GM12872 (cell line): ENCODE measurements around the gene COG4.

ENCODE experiments used
- TF ChIP-seq, protein P1 (sequence below): IDR thresholded peaks from 3 replicates; pipeline ENCODE4 v1.5.1; 2011; ENCODE audit warnings: low read depth, mild to moderate bottlenecking, low read length, moderate library complexity; ENCODE audit not compliant: insufficient read depth

Gene COG4

GRCh38 chr16:70523076-70523742 is at the start of gene COG4:
Gene COG4, minus strand, starts transcription at chr16:70523554. Its CDS starts 11 bp downstream, at chr16:70523543.
- TF ChIP-seq, protein P1, sequence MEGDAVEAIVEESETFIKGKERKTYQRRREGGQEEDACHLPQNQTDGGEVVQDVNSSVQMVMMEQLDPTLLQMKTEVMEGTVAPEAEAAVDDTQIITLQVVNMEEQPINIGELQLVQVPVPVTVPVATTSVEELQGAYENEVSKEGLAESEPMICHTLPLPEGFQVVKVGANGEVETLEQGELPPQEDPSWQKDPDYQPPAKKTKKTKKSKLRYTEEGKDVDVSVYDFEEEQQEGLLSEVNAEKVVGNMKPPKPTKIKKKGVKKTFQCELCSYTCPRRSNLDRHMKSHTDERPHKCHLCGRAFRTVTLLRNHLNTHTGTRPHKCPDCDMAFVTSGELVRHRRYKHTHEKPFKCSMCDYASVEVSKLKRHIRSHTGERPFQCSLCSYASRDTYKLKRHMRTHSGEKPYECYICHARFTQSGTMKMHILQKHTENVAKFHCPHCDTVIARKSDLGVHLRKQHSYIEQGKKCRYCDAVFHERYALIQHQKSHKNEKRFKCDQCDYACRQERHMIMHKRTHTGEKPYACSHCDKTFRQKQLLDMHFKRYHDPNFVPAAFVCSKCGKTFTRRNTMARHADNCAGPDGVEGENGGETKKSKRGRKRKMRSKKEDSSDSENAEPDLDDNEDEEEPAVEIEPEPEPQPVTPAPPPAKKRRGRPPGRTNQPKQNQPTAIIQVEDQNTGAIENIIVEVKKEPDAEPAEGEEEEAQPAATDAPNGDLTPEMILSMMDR: no peak

GRCh38 chr16:70572926-70573270 is 49.5 kb upstream of the COG4 start:
- TF ChIP-seq, protein P1: no peak

DNA sequence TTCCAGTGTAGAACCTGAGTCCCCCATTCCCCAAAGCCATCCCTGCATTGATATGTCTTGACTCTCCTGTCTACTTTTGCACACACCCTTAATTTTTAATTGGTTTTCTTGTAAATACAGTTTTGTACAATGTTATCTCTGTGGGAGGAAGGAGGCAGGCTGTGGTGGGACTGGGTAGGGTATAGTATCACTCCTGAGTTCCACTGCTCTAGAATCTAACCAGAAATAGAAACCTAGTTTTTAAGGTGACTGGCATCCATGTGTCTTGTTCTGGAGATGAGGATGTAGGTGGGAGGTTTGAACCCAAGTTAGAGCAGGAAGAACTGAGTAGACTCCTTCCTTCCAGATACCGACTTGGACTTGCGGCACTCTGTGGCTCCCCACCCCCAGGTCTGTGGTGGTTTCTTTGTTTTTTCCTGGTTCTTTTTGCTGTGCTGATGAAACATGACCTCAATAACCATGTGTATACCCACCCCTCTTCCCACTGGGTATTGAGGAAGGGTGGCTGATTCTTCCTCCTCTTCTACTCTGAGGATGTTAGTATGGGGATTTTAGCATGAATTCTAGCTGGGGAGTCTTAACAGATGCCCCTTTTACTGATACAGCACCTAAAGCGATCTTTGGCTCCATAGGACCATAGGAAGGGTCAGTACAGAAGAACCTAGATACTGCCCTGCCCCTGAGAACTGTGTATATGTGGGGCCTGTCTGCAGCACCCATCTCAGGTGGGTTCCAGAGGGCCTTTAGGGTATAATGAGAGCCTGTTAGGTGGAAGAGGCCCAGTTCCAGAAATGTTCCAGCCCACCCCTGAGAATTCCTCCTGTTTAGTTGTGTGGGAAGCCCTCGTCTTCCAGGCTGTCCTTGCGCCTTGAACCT is 48.9 kb upstream of the COG4 start:
- TF ChIP-seq, protein P1: no peak

DNA sequence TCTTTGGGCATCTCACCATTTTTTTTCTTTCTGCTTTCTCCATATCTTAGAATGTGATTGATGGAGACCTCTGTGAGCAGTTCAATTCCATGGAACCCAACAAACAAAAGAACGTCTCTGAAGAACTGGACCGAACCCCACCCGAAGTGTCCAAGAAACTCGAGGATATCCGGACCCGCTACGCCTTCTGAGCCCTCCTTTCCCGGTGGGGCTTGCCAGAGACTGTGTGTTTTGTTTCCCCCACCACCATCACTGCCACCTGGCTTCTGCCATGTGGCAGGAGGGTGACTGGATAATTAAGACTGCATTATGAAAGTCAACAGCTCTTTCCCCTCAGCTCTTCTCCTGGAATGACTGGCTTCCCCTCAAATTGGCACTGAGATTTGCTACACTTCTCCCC is 48.3 kb upstream of the COG4 start:
- TF ChIP-seq, protein P1: no peak

DNA sequence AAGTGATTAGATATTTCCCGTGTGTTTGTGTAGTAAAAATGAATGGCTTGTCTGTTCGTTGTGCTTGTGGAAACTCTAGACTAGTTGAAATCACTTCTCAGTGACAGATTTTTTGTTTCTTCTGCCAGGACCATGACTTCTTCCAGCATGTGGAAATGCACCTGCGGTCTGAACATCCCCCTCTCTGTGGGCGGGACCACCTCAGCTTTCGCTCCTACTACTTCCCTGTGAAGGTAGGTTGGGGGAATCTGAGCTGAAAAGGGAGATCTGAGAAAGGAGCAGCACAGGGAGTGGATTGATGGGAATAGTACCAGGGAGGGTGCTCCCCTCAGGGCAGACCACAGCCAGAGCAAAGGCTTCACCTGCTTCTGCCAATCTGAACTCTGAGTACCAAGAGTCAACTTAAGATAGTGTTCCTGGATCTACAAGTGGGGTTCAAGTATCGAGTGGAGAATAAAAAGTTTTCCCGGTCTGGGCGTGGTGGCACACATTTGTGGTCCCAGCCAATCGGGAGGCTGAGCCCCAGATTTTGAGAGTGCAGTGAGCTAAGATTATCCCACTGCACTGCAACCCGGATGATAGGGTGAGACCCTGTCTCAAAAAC is 47.7 kb upstream of the COG4 start:
- TF ChIP-seq, protein P1: no peak

DNA sequence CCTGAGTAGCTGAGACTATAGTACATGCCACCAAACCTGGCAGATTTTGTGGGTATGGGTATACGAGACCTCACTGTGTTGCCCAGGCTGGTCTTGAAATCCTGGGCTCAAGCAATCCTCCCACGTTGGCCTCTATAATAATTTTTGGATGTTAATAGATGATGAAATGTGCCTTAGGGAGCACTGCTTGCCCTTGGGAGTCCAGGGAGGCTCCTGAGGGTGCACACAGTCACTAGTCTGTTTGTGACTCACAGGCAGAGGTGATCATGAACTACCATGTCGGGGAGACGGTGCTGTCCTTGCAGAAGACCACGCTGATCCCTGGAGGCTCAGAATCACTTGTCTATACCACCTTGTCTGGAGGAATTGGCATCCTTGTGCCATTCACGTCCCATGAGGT is 46.4 kb upstream of the COG4 start:
- TF ChIP-seq, protein P1: no peak

DNA sequence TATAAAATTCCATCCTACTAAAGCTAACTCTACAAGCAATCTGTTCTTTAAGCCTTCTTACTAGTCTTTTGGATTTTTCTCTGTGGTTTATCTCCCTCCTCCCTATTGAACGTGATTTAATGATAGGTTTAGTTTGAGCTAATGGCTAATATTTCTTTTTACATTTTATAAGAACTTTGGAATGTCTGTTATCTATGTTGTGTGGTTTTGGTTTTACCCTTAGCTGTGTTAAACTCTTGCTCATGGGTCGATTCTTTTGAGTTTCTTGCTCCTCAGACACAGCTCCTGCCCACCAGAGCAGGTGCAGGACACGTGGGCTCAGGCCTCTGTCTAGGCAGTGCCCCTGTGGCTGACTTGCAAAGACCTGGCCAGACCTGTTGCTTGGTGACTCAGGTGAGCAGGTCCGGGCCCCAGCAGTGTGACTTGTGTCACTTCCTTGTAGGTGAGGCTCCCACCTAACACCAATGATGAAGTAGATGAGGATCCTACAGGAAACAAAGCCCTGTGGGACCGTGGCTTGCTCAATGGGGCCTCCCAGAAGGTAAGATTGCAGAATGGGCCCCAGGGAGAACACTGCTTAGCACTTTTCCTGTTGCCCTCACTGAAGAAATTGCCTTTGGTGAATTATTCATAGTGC is 45.4 kb upstream of the COG4 start:
- TF ChIP-seq, protein P1: no peak
